Stimulated activated CD8-positive, alpha-beta memory T cell treated with anti-CD3 and anti-CD28 coated beads, Interleukin-12 subunit alpha, Interleukin-12 subunit beta, amount 100 ng/mL, for 1 hour (primary cell): ENCODE measurements around the gene GIGYF2.
"Not testable (repeated sequence)": the region's sequence is repeated elsewhere in the genome, so short reads cannot be mapped to it uniquely, and the experiment has no call there.

ENCODE experiments used
- DNase-seq: peaks from one replicate; pipeline ENCODE4 v3.0.0-alpha.2; 2020; ENCODE audit warnings: low read depth

Gene GIGYF2

GRCh38 chr2:232816657-232817056 is 119.5 kb downstream of the GIGYF2 start:
- DNase-seq = no peak

- DNase-seq = no peak
Measured at GRCh38 chr2:232817756-232818155, 120.6 kb downstream of the GIGYF2 start.

- DNase-seq = no peak
Measured at GRCh38 chr2:232829988-232830387, 132.9 kb downstream of the GIGYF2 start.

DNA sequence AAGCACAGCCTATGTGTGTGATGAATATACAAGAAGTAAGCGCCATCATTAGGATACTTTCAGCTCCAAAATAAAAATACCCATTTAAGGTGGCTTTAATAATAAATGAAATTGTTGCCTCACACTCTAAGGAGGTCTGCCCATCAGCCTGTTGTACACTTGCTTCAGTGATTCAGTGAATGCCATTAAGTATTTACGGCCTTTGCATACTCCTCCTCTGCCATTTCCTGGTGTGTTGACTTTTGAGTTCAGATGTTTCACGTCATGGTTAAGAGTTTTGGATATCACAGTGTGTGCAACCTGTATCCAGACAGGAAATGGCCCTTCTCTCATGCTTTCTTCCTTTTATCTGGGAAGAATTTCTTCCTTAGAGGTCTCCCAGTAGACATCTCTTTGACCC is 134.4 kb downstream of the GIGYF2 start:
- DNase-seq = no peak

DNA sequence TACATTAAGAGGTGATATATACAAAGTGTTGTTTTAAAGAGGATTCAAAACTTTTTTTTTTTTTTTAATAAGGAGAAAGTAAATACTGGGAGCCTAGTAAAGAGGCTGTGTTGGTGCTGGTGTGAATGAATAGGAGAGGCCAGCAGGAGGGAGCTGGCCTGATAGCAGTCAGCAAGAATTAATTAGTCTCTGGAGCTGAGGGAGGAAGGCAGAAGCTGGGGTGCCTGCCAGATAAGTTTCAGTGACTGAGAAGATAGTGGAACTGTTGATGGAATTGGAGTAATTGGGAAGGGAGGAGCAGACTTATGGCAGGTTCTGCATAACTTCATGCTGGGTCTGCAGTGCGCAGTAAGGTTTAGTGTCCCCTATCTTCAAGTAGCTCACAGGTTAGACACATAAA is 136.7 kb downstream of the GIGYF2 start:
- DNase-seq = no peak

DNA sequence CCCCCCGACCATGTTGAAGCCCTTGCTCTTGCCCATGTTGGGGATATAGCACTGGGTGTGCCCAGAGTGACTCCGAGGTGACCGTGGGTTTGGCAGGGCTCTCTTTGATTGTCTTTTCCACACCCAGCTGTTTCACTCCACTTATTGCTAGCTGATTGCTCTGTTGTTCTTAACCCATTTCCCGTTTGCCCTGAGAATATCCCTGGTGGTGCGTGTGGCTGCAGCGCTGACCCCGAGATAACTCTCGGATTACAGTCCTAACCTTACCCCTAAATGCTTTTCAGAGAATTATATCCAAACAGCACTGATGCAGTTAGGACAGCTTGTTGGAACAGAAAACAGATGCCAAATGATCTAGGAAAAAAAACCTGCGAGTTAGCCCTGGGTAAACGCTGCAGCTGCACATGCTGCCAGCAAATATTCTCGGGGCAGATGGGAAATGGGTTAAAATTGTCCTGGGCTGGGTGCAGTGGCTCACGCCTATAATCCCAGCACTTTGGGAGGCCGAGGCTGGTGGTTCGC is 138.6 kb downstream of the GIGYF2 start:
- DNase-seq = no peak

GRCh38 chr2:232836934-232837333 is 139.8 kb downstream of the GIGYF2 start:
- no peak for DNase-seq

DNA sequence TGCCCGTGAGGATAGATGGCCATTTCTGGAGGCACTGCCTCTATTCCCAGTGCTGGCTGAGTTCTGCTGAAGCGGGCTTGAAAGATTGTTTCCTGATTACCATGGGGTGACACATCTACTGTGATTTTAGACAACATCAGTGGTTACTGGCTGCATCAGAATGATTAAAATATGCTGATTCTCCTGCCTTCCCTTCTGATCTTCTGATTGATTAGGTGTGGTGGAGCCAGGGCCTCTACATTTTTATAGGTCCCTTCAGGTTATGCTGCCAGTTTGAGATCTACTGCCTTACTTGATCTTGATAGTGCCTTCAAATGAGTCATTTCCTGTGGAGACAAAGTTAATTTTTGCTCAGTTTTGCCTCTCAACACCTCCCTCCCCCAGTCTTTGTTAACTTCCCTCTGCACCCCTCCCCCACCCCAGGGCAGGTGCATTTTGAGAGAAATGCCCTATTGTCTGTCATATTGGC is 141.3 kb downstream of the GIGYF2 start:
- DNase-seq = peak; percentile 27

DNA sequence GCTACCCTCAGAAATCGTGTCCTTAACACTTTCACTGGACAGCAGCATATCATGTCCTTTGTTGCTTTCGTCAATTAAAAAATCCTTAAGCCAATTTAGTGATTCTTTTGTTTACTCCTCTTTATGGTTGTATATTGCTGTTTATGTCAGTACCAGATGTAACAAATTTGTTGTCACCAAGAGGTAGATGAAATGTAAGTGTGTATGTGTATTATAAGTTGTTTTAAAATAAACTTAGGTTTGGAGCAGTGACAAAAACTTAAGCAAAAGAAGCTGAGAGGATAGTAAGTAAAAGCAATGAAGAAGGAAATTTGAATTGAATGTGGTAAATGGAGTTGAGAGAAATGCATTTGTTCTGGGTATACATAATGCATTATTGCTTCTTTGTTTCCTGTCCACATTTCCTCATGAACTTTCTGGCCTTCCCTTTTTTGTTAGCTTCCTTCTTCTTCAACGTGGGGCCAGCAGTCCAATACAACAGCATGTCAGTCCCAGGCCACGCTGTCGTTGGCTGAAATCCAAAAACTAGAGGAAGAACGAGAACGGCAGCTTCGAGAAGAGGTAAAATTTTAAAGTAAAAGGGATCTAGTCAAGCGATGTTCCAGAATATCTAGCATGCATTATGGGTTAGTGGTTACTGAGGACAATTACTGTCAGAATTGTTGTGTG is 142.4 kb downstream of the GIGYF2 start:
- DNase-seq = no peak

DNA sequence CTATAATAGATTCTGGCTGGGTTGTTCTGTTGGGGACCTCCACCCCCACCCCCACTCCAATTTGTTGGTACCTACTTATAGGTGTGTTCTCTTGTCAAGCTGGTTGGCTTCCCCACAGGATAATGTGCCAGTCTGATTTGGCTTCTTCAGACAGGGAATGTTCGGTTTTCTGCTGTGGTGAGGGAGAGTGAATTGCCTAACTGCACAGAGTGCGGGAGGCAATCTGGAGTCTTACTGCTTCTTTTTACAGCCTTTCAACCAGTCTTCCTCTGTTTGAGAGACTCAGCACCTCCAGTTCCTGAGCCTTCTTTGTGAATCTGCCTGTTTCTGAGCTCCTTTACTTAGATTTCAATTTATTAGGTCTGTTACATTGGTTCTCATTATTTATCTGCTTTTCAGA is 145.6 kb downstream of the GIGYF2 start:
- no peak for DNase-seq

DNA sequence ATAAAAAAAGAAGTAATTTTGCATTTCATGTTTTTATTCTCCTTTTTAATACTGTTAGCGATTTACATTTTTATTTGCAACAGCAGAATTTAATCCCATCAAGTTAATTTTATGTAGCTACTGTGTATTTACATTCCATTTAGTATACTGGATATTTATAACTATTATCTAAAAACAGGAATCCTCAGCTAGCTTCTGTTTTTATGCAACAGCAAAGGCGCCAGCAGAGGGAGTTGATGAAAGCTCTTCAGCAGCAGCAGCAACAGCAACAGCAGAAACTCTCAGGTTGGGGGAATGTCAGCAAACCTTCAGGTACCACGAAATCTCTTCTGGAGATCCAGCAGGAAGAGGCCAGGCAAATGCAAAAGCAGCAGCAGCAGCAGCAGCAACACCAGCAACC is 146.7 kb downstream of the GIGYF2 start:
- DNase-seq = no peak

GRCh38 chr2:232846055-232846454 is 148.9 kb downstream of the GIGYF2 start:
- DNase-seq = no peak

- no peak for DNase-seq
Measured at GRCh38 chr2:232850039-232850438, 152.9 kb downstream of the GIGYF2 start.

DNA sequence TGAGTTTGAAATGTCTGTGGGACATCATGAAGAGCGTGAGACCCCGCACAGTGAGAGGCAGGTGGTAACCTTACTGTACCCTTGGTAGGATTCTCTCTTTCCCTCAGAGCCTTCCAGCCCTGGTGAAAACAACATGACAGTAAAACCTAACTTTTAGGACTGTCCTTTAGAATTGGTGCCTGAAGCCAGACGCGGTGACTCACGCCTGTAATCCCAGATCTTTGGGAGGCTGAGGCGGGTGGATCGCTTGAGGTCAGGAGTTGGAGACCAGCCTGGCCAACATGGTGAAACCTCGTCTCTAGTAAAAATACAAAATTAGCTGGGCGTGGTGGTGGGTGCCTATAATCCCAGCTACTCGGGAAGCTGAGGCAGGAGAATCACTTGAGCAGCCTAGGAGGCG is 154.9 kb downstream of the GIGYF2 start:
- DNase-seq = not testable (repeated sequence)

DNA sequence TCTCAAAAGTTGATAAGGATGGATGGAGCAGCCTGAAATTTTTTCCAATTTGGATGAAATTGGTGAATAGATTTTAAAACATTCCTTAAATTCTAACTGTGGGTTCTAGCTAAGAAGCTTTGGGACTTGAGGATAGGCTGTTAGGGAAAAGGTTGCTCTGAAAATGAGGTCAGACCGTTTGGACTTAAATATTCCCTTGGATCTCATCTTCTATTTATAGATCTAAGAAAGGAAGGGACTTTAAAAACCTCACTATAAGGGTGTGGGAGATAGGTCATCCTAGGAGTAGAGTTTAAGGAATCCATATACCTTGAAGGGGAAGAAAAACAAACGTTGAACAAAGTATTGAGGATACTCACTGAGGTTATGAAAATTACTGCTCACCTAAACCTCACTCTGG is 155.5 kb downstream of the GIGYF2 start:
- no peak for DNase-seq

DNA sequence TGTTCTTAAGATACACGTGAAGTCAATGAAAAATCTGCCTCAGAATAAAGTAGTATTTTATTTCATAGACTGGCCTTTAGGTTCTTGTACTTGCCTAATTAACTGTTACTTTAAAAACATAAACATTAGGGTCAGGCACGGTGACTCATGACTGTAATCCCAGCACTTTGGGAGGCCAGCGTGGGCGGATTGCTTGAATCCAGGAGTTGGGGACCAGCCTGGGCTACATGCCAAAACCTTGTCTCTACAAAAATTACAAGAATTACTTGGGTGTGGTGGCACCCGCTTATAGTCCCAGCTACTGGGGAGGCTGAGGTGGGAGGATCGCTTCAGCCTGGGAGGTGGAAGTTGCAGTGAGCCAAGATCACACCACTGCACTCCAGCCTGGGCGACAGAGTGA is 157.0 kb downstream of the GIGYF2 start:
- DNase-seq = no peak

- no peak for DNase-seq
Measured at GRCh38 chr2:232857158-232857563, 160.0 kb downstream of the GIGYF2 start.

DNA sequence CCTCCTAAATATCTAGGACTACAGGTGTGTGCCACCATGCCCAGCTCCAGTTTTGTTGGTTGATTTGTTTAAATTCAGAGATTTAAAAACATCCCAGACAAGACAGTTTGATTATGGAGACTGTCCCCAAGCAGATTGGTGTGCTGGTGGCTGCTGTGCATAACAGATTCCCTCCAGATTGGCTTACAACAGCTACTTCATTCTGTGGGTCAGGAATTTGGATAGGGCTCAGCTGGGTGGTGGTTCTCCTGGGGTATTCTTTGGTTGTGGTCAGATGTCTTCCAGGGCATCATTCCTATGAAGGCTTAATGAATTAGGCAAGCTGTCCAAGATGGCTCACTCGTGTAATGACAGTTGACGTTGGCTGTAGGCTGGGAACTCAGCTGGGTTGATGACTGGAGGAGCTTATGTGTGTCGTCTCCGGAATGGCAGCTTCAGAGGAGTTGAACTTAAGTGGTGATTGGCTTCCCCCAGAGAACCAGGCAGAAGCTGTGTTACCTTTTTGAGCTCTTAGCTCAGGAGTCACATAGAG is 162.3 kb downstream of the GIGYF2 start:
- no peak for DNase-seq

DNA sequence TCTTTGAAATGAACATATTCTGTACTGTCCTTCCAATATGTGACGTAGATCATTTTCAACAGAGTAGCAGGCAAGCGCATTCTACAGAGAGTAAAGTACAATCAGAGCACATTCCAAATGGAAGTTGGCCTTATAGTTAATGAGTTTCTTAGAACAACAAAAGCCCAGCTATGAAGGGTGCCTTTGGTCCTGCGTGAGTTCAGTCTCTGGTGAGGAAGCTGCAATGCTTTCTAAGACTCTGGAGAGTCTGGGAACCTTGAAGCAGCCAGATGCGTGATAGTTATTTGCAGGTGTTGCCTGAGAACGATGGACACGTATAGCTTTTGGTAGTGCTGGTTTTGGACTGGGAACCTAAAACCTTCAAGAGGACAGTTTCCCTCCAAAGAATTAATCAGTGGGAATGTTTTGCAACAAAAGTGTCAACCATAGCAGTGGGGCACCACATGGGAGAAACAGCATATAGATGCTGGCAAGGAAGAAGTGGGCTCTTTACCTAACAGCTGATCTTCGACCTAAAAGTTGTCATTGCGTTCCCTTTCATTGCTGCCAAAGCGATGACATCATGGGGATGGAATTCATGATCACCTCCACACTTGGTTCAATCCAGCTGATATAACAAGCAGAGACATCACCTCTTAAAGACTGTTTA is 163.6 kb downstream of the GIGYF2 start:
- DNase-seq = no peak

DNA sequence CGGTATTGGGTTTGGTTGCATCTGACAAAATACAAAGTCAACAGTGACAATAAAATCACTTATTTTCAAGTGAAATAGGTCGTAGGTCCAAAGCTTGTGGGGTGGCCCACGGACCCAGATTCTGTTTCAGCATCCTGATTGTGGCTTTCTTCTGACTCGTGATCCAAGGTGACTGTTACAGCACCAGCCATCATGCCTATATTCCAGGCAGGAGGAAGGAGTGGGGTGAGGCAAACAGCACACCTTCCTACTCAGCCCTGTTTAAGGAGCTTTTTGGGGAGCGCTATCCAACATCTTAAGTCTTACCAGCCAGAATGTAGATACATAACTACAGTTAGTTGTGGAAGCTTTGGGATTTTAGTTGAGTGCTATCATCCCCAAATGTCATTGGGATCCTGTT is 164.2 kb downstream of the GIGYF2 start:
- DNase-seq = no peak

DNA sequence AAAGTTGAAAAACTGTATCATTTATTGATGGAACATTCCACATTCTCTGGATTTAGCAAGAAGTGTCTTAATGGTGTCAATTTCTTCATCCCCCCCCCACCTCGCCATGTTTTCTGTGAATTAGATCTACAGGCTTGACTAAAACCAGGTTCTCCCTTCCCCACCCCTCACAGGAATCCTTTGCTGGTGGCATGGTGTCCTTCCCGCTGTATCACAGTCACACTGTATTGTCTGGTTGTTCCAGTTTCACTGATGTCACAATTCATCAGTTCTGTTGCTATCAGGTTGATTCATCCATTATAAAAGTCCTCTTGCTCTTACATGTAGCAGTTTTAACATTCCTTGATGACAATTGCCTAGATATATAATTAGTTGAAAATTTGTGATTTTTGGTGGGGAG is 166.9 kb downstream of the GIGYF2 start:
- DNase-seq = no peak

- DNase-seq = no peak
Measured at GRCh38 chr2:232865165-232865564, 168.0 kb downstream of the GIGYF2 start.

DNA sequence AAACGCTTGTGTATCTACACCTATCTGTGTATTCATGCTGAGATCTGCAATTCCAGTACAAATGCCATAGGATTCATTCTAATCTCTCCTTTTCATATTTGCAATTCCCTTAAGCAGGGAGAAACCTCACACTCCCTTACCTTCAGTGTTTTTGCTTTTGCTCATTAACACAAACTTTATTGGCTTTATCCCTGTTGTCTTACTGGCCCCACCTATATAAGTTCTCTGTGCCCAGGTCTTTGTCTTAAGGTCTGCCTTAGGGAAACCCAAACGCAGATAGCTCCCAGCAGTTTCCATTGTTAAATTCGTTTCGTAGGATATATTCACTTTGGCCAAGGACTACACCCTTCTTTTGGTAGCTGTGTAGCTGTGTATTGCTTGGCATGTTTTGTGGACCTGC is 169.0 kb downstream of the GIGYF2 start:
- no peak for DNase-seq
